ENCODE data around the gene CHMP2A.

DNA sequence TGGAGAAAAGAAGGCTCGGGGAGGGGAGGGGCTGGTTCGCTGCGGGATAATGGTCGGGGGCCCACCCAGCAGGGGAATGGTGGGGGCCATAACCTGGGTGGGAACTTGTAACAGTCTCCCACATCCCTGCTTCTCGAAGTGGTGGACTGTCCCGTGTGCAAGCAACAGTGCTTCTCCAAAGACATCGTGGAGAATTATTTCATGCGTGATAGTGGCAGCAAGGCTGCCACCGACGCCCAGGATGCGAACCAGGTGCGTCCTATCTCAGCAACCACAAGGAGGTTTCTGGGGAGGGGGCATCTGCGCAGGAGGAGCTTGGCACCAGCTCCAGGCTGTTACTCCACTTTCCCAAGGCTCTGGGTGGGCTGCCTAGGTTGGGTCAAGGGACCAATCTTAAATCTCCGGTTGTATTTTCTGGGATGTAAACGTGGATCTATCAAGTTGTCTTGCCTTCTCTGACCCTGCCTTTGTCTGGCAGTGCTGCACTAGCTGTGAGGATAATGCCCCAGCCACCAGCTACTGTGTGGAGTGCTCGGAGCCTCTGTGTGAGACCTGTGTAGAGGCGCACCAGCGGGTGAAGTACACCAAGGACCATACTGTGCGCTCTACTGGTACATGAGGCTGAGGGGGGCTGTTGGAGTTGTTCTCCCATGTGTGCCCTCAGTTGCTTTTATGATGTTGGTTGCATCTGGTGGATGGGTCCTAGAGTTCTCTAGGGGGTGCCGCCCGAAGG is 9.5 kb downstream of the CHMP2A start:
- TF ChIP-seq, protein P1, sequence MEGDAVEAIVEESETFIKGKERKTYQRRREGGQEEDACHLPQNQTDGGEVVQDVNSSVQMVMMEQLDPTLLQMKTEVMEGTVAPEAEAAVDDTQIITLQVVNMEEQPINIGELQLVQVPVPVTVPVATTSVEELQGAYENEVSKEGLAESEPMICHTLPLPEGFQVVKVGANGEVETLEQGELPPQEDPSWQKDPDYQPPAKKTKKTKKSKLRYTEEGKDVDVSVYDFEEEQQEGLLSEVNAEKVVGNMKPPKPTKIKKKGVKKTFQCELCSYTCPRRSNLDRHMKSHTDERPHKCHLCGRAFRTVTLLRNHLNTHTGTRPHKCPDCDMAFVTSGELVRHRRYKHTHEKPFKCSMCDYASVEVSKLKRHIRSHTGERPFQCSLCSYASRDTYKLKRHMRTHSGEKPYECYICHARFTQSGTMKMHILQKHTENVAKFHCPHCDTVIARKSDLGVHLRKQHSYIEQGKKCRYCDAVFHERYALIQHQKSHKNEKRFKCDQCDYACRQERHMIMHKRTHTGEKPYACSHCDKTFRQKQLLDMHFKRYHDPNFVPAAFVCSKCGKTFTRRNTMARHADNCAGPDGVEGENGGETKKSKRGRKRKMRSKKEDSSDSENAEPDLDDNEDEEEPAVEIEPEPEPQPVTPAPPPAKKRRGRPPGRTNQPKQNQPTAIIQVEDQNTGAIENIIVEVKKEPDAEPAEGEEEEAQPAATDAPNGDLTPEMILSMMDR (IDR thresholded peaks at IDR 0.05), result no peak
- TF ChIP-seq POLR2AphosphoS5 (IDR thresholded peaks at IDR 0.05; ENCODE audit: low read depth, low read length) (0 out of 2 replicates have a peak, but pooled peaks have one; percentile 20), SIN3A (IDR thresholded peaks at IDR 0.05; ENCODE audit: borderline replicate concordance, insufficient read depth, low read depth, low read length) (no peak)
- TF ChIP-seq, protein P2, sequence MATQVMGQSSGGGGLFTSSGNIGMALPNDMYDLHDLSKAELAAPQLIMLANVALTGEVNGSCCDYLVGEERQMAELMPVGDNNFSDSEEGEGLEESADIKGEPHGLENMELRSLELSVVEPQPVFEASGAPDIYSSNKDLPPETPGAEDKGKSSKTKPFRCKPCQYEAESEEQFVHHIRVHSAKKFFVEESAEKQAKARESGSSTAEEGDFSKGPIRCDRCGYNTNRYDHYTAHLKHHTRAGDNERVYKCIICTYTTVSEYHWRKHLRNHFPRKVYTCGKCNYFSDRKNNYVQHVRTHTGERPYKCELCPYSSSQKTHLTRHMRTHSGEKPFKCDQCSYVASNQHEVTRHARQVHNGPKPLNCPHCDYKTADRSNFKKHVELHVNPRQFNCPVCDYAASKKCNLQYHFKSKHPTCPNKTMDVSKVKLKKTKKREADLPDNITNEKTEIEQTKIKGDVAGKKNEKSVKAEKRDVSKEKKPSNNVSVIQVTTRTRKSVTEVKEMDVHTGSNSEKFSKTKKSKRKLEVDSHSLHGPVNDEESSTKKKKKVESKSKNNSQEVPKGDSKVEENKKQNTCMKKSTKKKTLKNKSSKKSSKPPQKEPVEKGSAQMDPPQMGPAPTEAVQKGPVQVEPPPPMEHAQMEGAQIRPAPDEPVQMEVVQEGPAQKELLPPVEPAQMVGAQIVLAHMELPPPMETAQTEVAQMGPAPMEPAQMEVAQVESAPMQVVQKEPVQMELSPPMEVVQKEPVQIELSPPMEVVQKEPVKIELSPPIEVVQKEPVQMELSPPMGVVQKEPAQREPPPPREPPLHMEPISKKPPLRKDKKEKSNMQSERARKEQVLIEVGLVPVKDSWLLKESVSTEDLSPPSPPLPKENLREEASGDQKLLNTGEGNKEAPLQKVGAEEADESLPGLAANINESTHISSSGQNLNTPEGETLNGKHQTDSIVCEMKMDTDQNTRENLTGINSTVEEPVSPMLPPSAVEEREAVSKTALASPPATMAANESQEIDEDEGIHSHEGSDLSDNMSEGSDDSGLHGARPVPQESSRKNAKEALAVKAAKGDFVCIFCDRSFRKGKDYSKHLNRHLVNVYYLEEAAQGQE (IDR thresholded peaks at IDR 0.05; ENCODE audit: insufficient read depth in 1 of 2, low read depth in 2 of 2, low read length in 1 of 2), result no peak
